Mesenchymal stem cell (in vitro differentiated cells and primary cell): ENCODE data around the gene PCSK6.

ENCODE experiments used
- DNase-seq: peaks from one replicate; pipeline ENCODE4 v3.0.0-alpha.2; 2013
- H2AFZ ChIP-seq: one replicate; pipeline ENCODE4 v1.6.1; 2013; ENCODE audit warnings: low read depth, mild to moderate bottlenecking, control low read depth, inconsistent platforms, low read length, moderate library complexity
- H2AK5ac ChIP-seq: 2 replicates; pipeline ENCODE4 v1.6.1; 2013; ENCODE audit warnings: low read length, moderate library complexity, mild to moderate bottlenecking, inconsistent platforms; ENCODE audit not compliant: severe bottlenecking
- H2BK120ac ChIP-seq: one replicate; pipeline ENCODE4 v1.6.1; 2013; ENCODE audit warnings: low read depth, mild to moderate bottlenecking, inconsistent platforms, low read length, moderate library complexity
- H2BK12ac ChIP-seq, 2 experiments: one replicate each; pipeline ENCODE4 v1.6.1; 2013; ENCODE audit warnings: inconsistent platforms in 2 of 2, low read length in 2 of 2, mild to moderate bottlenecking in 2 of 2, moderate library complexity in 2 of 2, control low read depth in 1 of 2
- H2BK15ac ChIP-seq: one replicate; pipeline ENCODE4 v1.6.1; 2013; ENCODE audit warnings: mild to moderate bottlenecking, low read depth, inconsistent platforms; ENCODE audit not compliant: poor library complexity, severe bottlenecking
- H2BK5ac ChIP-seq: 2 replicates; pipeline ENCODE4 v1.6.1; 2013; ENCODE audit warnings: low read depth, mild to moderate bottlenecking, low read length, control low read depth, inconsistent platforms; ENCODE audit not compliant: poor library complexity, severe bottlenecking
- H3K14ac ChIP-seq, 2 experiments: one replicate each; pipeline ENCODE4 v1.6.1; 2013; ENCODE audit warnings: inconsistent platforms in 2 of 2, low read length in 2 of 2, control low read depth in 1 of 2, mild to moderate bottlenecking in 1 of 2, moderate library complexity in 1 of 2
- H3K18ac ChIP-seq, 2 experiments: one replicate each; pipeline ENCODE4 v1.6.1; 2013; ENCODE audit warnings: inconsistent platforms in 2 of 2, low read length in 2 of 2, control low read depth in 1 of 2, low read depth in 1 of 2, mild to moderate bottlenecking in 1 of 2
- H3K23ac ChIP-seq, 2 experiments: one replicate each; pipeline ENCODE4 v1.6.1; 2013; ENCODE audit warnings: inconsistent platforms in 2 of 2, low read length in 2 of 2, mild to moderate bottlenecking in 2 of 2, moderate library complexity in 2 of 2, control low read depth in 1 of 2
- H3K27ac ChIP-seq: 2 replicates; pipeline ENCODE4 v1.5.1; 2013; ENCODE audit warnings: mild to moderate bottlenecking, moderate library complexity, low read length, control low read depth, inconsistent platforms; ENCODE audit not compliant: poor library complexity, severe bottlenecking
- H3K27me3 ChIP-seq, 2 experiments: 2 replicates each; pipeline versions ENCODE4 v1.6.1 to v1.7.0; 2013; ENCODE audit warnings: low read length in 2 of 2, mild to moderate bottlenecking in 2 of 2, moderate library complexity in 2 of 2, control low read depth in 1 of 2, inconsistent platforms in 1 of 2; ENCODE audit not compliant: control insufficient read depth in 1 of 2, insufficient read depth in 1 of 2
- H3K36me3 ChIP-seq, 2 experiments: 2 replicates each; pipeline versions ENCODE4 v1.6.1 to v1.7.0; 2013; ENCODE audit warnings: low read length in 2 of 2, control low read depth in 1 of 2, inconsistent platforms in 1 of 2, low read depth in 1 of 2, mild to moderate bottlenecking in 1 of 2; ENCODE audit not compliant: insufficient read depth in 2 of 2, control insufficient read depth in 1 of 2
- H3K4ac ChIP-seq, 2 experiments: one replicate each; pipeline ENCODE4 v1.6.1; 2013; ENCODE audit warnings: inconsistent platforms in 2 of 2, low read length in 2 of 2, mild to moderate bottlenecking in 2 of 2, moderate library complexity in 2 of 2, control low read depth in 1 of 2, low read depth in 1 of 2
- H3K4me1 ChIP-seq: 2 replicates; pipeline ENCODE4 v1.6.1; 2013; ENCODE audit warnings: low read depth, low read length, control low read depth; ENCODE audit not compliant: control insufficient read depth, insufficient read depth
- H3K4me2 ChIP-seq: 2 replicates; pipeline ENCODE4 v1.6.1; 2013; ENCODE audit warnings: low read length, mild to moderate bottlenecking, inconsistent platforms; ENCODE audit not compliant: poor library complexity, severe bottlenecking
- H3K4me3 ChIP-seq, 2 experiments: 2 replicates each; pipeline versions ENCODE4 v1.5.1 to v1.7.0; 2013; ENCODE audit warnings: low read length in 2 of 2, mild to moderate bottlenecking in 2 of 2, control low read depth in 1 of 2, low read depth in 1 of 2; ENCODE audit not compliant: insufficient read depth in 1 of 2
- H3K79me1 ChIP-seq: replicated peaks from 2 replicates; pipeline ENCODE4 v1.6.1; 2013; ENCODE audit warnings: mild to moderate bottlenecking, control low read depth, low read length, inconsistent platforms; ENCODE audit not compliant: poor library complexity, severe bottlenecking
- H3K9ac ChIP-seq: 2 replicates; pipeline ENCODE4 v1.7.0; 2013; ENCODE audit warnings: mild to moderate bottlenecking, low read length, moderate library complexity
- H3K9me3 ChIP-seq: 2 replicates; pipeline ENCODE4 v1.7.0; 2013; ENCODE audit warnings: mild to moderate bottlenecking, low read length; ENCODE audit not compliant: control insufficient read depth
- H4K8ac ChIP-seq: one replicate; pipeline ENCODE4 v1.6.1; 2013; ENCODE audit warnings: inconsistent platforms, mild to moderate bottlenecking, low read length, moderate library complexity
- H4K91ac ChIP-seq: one replicate; pipeline ENCODE4 v1.6.1; 2013; ENCODE audit warnings: mild to moderate bottlenecking, low read length, inconsistent platforms
- WGBS: methylation state at CpG from one replicate; pipeline ENCODE4 v1.1.7; 2013; ENCODE audit warnings: mixed read lengths; 5-methylcytosine and 5-hydroxymethylcytosine counted together

The PCSK6 gene

GRCh38 chr15:101381671-101382212, 107.8 kb downstream of the PCSK6 start:
- H3K36me3 ChIP-seq = no peaks in the 10 kb centered on the region
- H3K9me3 ChIP-seq = no peaks in the 10 kb centered on the region
- 86% methylated on average over 14 of the region's 14 CpGs for WGBS

GRCh38 chr15:101380146-101380545, 109.4 kb downstream of the PCSK6 start:
- Histone ChIP-seq H3K23ac (no peak overlapping the region), H2AFZ (no peak overlapping the region), H3K4me1 (peaks cover 2% of the 10 kb centered on the region), H4K91ac (no peak overlapping the region), H3K27ac (no peak overlapping the region), H3K4ac (no peak overlapping the region), H3K36me3 (no peaks in the 10 kb centered on the region), H4K8ac (no peak overlapping the region), H2BK15ac (no peak overlapping the region), H3K27me3 (peaks cover 0 to 38% of the 10 kb centered on the region in 2 experiments), H2BK120ac (no peak overlapping the region), H3K79me1 (no peaks in the 10 kb centered on the region), H2AK5ac (no peak overlapping the region), H3K18ac (no peak overlapping the region), H3K14ac (no peak overlapping the region), H3K4me2 (no peak overlapping the region), H2BK12ac (no peak overlapping the region), H3K4me3 (no peak overlapping the region), H2BK5ac (no peak overlapping the region), H3K9ac (no peak overlapping the region), H3K9me3 (no peaks in the 10 kb centered on the region)
- WGBS = 88% methylated on average over 15 of the region's 15 CpGs
- no peak for DNase-seq

More at GRCh38 chr15:101381671-101382212, 107.8 kb downstream of the PCSK6 start:
- Histone ChIP-seq H3K18ac (no peak overlapping the region), H3K79me1 (no peaks in the 10 kb centered on the region), H3K27ac (no peak overlapping the region), H3K23ac (no peak overlapping the region), H2AFZ (no peak overlapping the region), H3K4me3 (no peak overlapping the region), H3K4ac (no peak overlapping the region), H2BK15ac (no peak overlapping the region), H4K8ac (no peak overlapping the region), H3K14ac (no peak overlapping the region), H3K4me1 (peaks cover 2% of the 10 kb centered on the region), H3K9ac (no peak overlapping the region), H2BK5ac (no peak overlapping the region), H2BK120ac (no peak overlapping the region), H3K27me3 (peaks cover 0 to 23% of the 10 kb centered on the region in 2 experiments), H2BK12ac (no peak overlapping the region), H3K4me2 (no peak overlapping the region), H4K91ac (no peak overlapping the region), H2AK5ac (no peak overlapping the region)
- no peak for DNase-seq

- Histone ChIP-seq H4K8ac (no peak overlapping the region), H3K4me1 (peaks cover 2% of the 10 kb centered on the region), H3K36me3 (no peaks in the 10 kb centered on the region), H3K14ac (no peak overlapping the region), H2BK120ac (no peak overlapping the region), H3K9me3 (no peaks in the 10 kb centered on the region), H3K4ac (no peak overlapping the region), H2AK5ac (no peak overlapping the region), H3K27ac (no peak overlapping the region), H3K9ac (no peak overlapping the region), H3K23ac (no peak overlapping the region), H2BK15ac (no peak overlapping the region), H3K27me3 (peaks cover 0 to 41% of the 10 kb centered on the region in 2 experiments), H3K18ac (no peak overlapping the region), H4K91ac (no peak overlapping the region), H3K4me2 (no peak overlapping the region), H2AFZ (no peak overlapping the region), H2BK5ac (no peak overlapping the region), H2BK12ac (no peak overlapping the region), H3K79me1 (no peaks in the 10 kb centered on the region), H3K4me3 (no peak overlapping the region)
- DNase-seq = no peak
- 81% methylated on average over 15 of the region's 15 CpGs for WGBS
Measured at GRCh38 chr15:101379647-101380046, 109.9 kb downstream of the PCSK6 start.

GRCh38 chr15:101378879-101379278, 110.6 kb downstream of the PCSK6 start:
- H3K27ac ChIP-seq = no peak overlapping the region
- no peak overlapping the region for H3K4ac ChIP-seq
- no peak for DNase-seq
- no peak overlapping the region for H2BK15ac ChIP-seq
- H3K18ac ChIP-seq = no peak overlapping the region
- WGBS = 85% methylated on average over 13 of the region's 13 CpGs
- no peak overlapping the region for H3K4me2 ChIP-seq
- no peak overlapping the region for H2AK5ac ChIP-seq
- H2BK120ac ChIP-seq = no peak overlapping the region
- H3K14ac ChIP-seq = no peak overlapping the region
- no peak overlapping the region for H3K9ac ChIP-seq
- no peak overlapping the region for H4K8ac ChIP-seq
- no peaks in the 10 kb centered on the region for H3K79me1 ChIP-seq
- H3K4me1 ChIP-seq = no peaks in the 10 kb centered on the region
- no peak overlapping the region for H2AFZ ChIP-seq
- no peak overlapping the region for H2BK5ac ChIP-seq
- H3K9me3 ChIP-seq = no peaks in the 10 kb centered on the region
- no peak overlapping the region for H3K23ac ChIP-seq
- H3K36me3 ChIP-seq = no peaks in the 10 kb centered on the region
- H2BK12ac ChIP-seq = no peak overlapping the region
- peaks cover 0 to 49% of the 10 kb centered on the region in 2 experiments for H3K27me3 ChIP-seq
- H3K4me3 ChIP-seq = no peak overlapping the region
- H4K91ac ChIP-seq = no peak overlapping the region
